ENCODE results near the gene ANGEL2. TPM values are rescaled to one million over a fixed set of nuclear protein-coding genes. Genes with fewer than 3 reads are reported as not detected.
"Not testable (repeated sequence)": the region's sequence is repeated elsewhere in the genome, so short reads cannot be mapped to it uniquely, and the experiment has no call there.

ANGEL2 gene
- total RNA-seq, 8 experiments from 2014 or later: 37.3 to 72.6 (median 42.2) TPM

DNA sequence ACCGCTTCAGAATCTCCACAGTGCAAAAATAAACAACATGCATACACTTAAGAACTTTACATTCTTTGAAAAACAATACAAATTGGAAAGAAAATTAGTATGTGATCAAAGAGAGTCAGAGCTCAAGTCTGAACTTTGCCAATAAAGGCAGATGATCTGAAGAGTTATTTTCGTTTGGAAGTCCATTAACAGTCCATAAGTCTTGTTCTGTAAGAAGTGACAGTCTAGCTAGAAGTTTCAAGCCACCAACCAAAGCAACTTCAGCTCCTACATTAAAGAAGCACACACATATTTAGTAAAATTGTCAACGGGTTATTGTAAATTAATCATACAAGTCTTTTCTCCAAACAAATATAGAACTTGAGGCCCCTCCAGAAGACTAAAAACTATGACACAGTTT is 20.7 kb downstream of the ANGEL2 start:
- no peak overlapping the region for H3K27ac ChIP-seq
- H3K4me3 ChIP-seq: no peak overlapping the region
- H3K4me1 ChIP-seq (replicated peaks in 1 of 2): peaks cover 0 to 2% of the 10 kb centered on the region in 2 donors
- ATAC-seq (replicated peaks in 6 of 8): no peak
- in situ Hi-C loops (cut with MboI; ENCODE audit: low pct_unique_long_range_greater_than_20kb in 2 of 9, low sequenced_read_pairs in 9 of 9, unreplicated experiment in 9 of 9): loop anchor here in 4 of 9 experiments (25.0 kb wide), 4 partner anchors 183 to 533 kb away; no protein-coding TSS in a partner anchor
- 41 to 95% (median 87%) methylated on average over 2 to 3 of the region's 3 CpGs for WGBS, 10 experiments

DNA sequence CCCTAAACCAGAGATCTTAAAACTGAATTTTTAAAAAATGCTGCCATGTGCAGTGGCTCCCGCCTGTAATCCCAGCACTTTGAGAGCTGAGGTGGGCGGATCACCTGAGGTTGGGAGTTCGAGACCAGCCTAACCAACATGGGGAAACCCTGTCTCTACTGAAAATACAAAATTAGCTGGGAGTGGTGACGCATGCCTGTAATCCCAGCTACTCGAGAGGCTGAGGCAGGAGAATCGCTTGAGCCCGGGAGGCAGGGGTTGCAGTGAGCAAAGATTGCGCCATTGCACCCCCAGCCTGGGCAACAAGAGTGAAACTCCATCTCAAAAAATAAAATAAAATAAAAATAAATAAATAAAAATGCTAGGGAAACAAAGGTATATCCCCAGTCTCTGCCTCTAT is 21.7 kb downstream of the ANGEL2 start:
- in situ Hi-C loops (cut with MboI; ENCODE audit: low pct_unique_long_range_greater_than_20kb in 2 of 9, low sequenced_read_pairs in 9 of 9, unreplicated experiment in 9 of 9): loop anchor here in 4 of 9 experiments (25.0 kb wide), 4 partner anchors 182 to 532 kb away; no protein-coding TSS in a partner anchor
- 92 to 100% (median 99%) methylated on average over 2 to 8 of the region's 8 CpGs for WGBS, 10 experiments
- not testable (repeated sequence) for H3K4me3 ChIP-seq

DNA sequence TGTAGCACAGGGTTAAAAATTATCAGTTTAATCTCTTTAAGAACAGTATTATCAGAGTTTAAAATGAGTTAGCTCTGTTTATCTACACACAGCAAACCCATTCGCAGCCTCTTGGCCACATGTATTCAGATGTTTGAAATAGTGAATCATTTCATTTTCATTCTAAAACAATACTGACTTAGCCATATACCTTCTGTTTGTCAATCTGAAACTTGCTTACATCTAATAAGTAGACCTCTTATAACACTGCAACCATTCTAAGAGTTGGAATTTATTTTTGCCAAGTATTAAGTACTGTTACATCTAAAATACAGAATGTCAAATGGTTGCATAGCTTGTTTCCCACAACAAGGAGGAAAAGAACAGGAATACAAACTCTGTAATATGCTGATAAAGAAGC is 25.4 kb downstream of the ANGEL2 start:
- WGBS, 10 experiments: 60 to 100% (median 96%) methylated on average over 1 of the region's 1 CpG; no CpG with 5 or more reads in 2 of the 10 experiments
- H3K27ac ChIP-seq: no peak overlapping the region
- in situ Hi-C loops (cut with MboI; ENCODE audit: low pct_unique_long_range_greater_than_20kb in 2 of 9, low sequenced_read_pairs in 9 of 9, unreplicated experiment in 9 of 9): loop anchor here in 4 of 9 experiments (25.0 kb wide), 4 partner anchors 178 to 528 kb away; no protein-coding TSS in a partner anchor
- no peak overlapping the region for H3K4me3 ChIP-seq
- peaks cover under 1 to 6% of the 10 kb centered on the region in 2 donors for H3K4me1 ChIP-seq (replicated peaks in 1 of 2)
- ATAC-seq (replicated peaks in 6 of 8): no peak

More for the DNA sequence above, 21.7 kb downstream of the ANGEL2 start:
- not testable (repeated sequence) for ATAC-seq (replicated peaks in 6 of 8); H3K4me1 ChIP-seq (replicated peaks in 1 of 2); H3K27ac ChIP-seq

DNA sequence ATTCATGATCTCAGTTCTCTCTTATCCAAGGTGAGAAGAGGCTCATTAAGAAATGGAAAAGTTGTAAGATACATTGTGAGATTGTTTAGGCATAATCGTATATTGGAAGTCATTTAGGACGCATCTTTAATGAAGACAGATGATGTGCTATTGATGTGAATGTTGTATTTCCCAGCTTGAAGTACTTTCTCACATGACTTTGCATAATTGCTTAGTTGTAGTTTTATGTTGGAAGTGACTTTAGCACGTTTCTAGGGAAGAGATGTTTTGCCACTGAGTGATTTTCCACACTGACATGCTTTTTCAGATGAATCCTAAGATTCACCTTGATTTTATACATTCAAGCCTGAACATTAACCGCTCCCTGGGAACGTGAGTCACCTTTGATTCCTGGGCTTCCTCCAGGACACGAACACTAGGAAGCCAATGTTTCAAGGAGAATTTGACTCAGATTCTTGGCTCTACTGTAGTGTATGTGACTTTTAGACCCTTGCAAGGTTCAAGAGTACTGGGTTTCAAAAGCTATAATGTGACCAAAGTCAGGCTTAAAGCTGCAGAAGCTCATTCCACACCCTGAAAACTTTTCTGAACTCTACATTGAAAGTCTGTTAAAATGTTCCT is 27.9 kb downstream of the ANGEL2 start:
- no peak overlapping the region for H3K4me3 ChIP-seq
- ATAC-seq (replicated peaks in 6 of 8): no peak
- H3K4me1 ChIP-seq (replicated peaks in 1 of 2): peaks cover 0 to 6% of the 10 kb centered on the region in 2 donors
- no peak overlapping the region for H3K27ac ChIP-seq
- in situ Hi-C loops (cut with MboI; ENCODE audit: low pct_unique_long_range_greater_than_20kb in 2 of 9, low sequenced_read_pairs in 9 of 9, unreplicated experiment in 9 of 9): loop anchor here in 4 of 9 experiments (25.0 kb wide), 4 partner anchors 176 to 526 kb away; no protein-coding TSS in a partner anchor
- WGBS, 10 experiments: 27 to 100% (median 63%) methylated on average over 3 to 6 of the region's 6 CpGs

DNA sequence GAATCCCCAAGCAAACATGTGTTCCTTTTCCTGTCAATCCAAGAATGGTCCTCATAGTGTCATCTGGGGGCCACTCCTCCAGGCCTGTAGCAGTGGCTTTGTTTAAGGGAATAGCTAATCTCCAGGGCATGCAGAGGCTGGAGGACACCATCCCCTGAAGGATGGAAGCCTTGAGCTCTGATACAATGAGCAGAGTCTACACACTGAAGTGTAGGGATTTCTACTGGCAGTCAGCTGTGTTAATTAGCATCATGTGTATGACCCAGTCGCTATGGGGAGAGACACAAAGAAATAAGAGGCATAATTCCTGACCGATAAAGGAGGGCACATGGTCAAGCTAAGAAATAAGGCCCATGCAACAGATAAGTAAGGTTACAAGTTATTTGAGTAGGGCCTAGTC is 29.1 kb downstream of the ANGEL2 start:
- Histone ChIP-seq H3K4me1 (replicated peaks in 1 of 2) (peaks cover 0 to 8% of the 10 kb centered on the region in 2 donors), H3K4me3 (no peak overlapping the region), H3K27ac (no peak overlapping the region)
- in situ Hi-C loops (cut with MboI; ENCODE audit: low pct_unique_long_range_greater_than_20kb in 2 of 9, low sequenced_read_pairs in 9 of 9, unreplicated experiment in 9 of 9): loop anchor here in 4 of 9 experiments (25.0 kb wide), 4 partner anchors 174 to 524 kb away; no protein-coding TSS in a partner anchor
- 0 to 100% (median 91%) methylated on average over 1 to 2 of the region's 2 CpGs; no CpG with 5 or more reads in 2 of the 10 experiments for WGBS, 10 experiments
- peak in 4 of 8 experiments; percentile 16 to 52 (median 32) for ATAC-seq (replicated peaks in 6 of 8)

DNA sequence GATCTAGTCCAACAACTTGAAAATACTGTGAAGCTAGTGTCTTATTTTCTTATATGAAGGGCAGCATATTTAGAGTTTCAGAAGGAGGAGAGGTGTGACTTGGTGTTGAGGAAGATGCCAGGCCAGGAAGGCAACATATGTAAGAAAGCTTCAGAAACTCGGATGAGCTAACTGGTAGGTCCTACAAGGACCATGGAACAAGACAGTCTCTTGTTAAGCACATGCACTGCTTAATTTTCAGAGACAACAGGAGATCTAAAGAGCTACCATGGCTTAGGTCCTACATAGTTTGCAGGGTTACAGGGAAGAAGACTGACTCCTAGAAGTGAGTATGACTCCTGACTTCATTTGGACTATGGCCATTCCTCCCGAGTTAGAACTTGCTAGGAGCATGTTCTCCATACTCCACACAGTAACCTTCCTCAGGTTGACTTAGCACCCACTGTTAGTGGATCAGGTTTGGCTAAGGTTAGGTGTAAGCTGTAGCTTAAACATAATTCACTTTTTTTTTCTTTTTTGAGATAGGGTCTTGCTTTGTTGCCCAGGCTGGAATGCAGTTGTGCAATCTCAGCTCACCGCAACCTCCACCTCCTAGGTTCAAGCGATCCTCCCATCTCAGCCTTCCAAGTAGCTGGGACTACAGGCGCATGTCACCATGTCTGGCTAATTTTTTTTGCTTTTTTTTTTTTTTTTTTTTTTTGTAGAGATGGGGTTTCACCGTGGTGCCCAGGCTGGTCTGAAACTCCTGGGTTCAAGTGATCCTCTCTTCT is 31.0 kb downstream of the ANGEL2 start:
- in situ Hi-C loops (cut with MboI; ENCODE audit: low pct_unique_long_range_greater_than_20kb in 2 of 9, low sequenced_read_pairs in 9 of 9, unreplicated experiment in 9 of 9): loop anchor here in 4 of 9 experiments (25.0 kb wide), 4 partner anchors 172 to 522 kb away; no protein-coding TSS in a partner anchor
- no peak overlapping the region for H3K27ac ChIP-seq
- 20 to 100% (median 95%) methylated on average over 1 to 6 of the region's 6 CpGs for WGBS, 10 experiments
- no peak for ATAC-seq (replicated peaks in 6 of 8)
- H3K4me1 ChIP-seq (replicated peaks in 1 of 2): peaks cover 0 to 11% of the 10 kb centered on the region in 2 donors
- no peak overlapping the region for H3K4me3 ChIP-seq

DNA sequence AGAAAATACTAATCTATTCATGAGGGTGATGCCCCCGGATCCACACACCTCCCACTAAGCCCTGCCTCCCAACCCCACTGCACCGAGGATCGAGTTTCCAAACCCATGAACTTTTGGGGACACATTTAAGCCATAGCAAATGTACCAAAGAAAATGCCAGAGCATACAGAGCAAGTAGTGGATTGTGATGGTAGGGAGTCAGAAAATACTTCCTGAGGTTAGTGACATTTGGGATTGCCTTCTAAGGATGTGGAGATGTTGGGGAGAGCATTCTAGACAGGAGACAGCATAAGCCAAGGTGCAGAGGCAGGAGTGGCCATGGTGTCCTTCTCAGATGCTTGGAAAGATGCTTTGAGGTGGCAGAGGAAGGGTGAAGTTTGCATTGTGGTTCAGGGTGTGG is 32.2 kb downstream of the ANGEL2 start:
- in situ Hi-C loops (cut with MboI; ENCODE audit: low pct_unique_long_range_greater_than_20kb in 2 of 9, low sequenced_read_pairs in 9 of 9, unreplicated experiment in 9 of 9): loop anchor here in 4 of 9 experiments (25.0 kb wide), 4 partner anchors 171 to 521 kb away; no protein-coding TSS in a partner anchor
- H3K27ac ChIP-seq: no peak overlapping the region
- WGBS, 10 experiments: 73 to 100% (median 80%) methylated on average over 1 to 3 of the region's 3 CpGs; no CpG with 5 or more reads in 7 of the 10 experiments
- no peak overlapping the region for H3K4me3 ChIP-seq
- peaks cover 0 to 11% of the 10 kb centered on the region in 2 donors for H3K4me1 ChIP-seq (replicated peaks in 1 of 2)
- ATAC-seq (replicated peaks in 6 of 8): no peak

DNA sequence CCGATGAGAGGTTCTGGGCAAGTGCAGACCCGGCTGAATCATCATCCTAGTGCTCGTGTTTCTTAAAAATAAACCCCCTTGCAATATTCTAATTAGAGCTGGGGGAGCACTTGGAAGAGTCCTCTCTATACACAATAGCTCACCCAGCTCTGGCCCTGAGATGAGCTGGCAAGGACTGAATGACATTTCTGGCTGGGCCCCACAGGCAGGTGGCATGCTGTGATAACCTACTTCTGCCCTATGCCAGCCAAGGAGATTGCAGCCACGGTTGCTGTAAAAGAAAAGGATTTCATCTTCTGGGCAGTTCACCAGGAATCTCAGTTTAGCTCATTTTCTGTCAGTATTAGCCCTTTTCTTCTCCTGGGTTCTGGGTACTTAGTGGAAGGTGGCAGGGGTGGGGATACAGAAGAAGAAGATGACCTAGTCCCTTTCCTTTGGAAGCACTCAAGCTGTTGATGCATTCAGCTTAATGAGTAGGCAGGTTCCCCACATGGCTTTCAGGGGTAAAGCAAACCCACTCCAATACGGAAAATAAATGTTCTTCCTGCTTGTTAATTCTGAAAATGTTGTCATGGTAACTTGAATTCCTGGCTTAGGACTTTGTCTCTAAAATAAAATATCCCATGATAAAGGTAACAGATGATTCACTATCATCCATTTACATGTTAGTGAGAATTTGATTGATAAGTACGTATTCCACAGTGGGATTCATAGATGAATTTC is 33.1 kb downstream of the ANGEL2 start:
- WGBS, 10 experiments: 24 to 93% (median 57%) methylated on average over 1 to 6 of the region's 6 CpGs; no CpG with 5 or more reads in 1 of the 10 experiments
- Histone ChIP-seq H3K27ac (no peak overlapping the region), H3K4me1 (replicated peaks in 1 of 2) (peaks cover 0 to 11% of the 10 kb centered on the region in 2 donors), H3K4me3 (no peak overlapping the region)
- in situ Hi-C loops (cut with MboI; ENCODE audit: low pct_unique_long_range_greater_than_20kb in 2 of 9, low sequenced_read_pairs in 9 of 9, unreplicated experiment in 9 of 9): loop anchor here in 4 of 9 experiments (25.0 kb wide), 4 partner anchors 170 to 520 kb away; no protein-coding TSS in a partner anchor
- ATAC-seq (replicated peaks in 6 of 8): peak in 2 of 8 experiments; percentile 9 to 32

DNA sequence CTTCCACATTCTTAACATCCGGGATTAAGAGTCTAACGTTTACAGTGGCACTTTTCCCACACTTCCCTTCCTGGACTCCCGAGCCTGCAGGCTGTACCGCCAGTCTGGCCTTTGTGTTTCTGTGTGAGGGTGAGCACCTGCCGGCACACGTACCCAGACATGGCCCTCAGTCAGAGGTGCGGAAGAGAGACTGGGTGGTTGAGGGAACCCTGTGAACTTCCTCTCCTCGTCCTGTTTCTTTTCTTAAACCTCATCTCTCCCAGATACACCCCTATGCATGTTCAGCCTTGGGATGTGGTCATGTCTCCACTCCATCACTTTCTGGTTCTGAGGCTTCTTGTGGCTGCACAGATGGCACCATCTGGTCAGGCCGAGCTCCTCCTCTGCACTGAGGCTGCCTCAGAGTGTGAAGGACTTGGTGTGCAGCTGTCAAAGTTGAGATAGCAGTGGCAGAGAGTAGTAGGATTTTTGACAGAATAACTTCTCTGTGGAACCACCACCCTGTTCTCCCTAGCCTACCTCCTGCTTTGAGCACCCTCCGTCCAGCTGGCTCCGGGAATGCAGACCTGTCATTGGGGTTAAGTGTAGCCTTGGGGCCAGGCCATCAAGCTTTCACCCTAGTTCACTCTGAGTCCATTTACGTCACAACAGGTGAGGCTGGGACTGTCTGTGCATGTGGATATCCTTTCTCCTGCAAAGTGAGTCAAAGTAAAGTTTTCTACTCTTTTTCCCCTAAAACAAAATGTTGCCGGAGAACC is 33.9 kb downstream of the ANGEL2 start:
- 25 to 100% (median 84%) methylated on average over 1 to 12 of the region's 13 CpGs; no CpG with 5 or more reads in 1 of the 10 experiments for WGBS, 10 experiments
- no peak overlapping the region for H3K4me3 ChIP-seq
- no peak overlapping the region for H3K27ac ChIP-seq
- in situ Hi-C loops (cut with MboI; ENCODE audit: low pct_unique_long_range_greater_than_20kb in 2 of 9, low sequenced_read_pairs in 9 of 9, unreplicated experiment in 9 of 9): loop anchor here in 4 of 9 experiments (25.0 kb wide), 4 partner anchors 169 to 519 kb away; no protein-coding TSS in a partner anchor
- peak in 2 of 8 experiments; percentile 13 to 18 for ATAC-seq (replicated peaks in 6 of 8)
- peaks cover 0 to 16% of the 10 kb centered on the region in 2 donors for H3K4me1 ChIP-seq (replicated peaks in 1 of 2)

DNA sequence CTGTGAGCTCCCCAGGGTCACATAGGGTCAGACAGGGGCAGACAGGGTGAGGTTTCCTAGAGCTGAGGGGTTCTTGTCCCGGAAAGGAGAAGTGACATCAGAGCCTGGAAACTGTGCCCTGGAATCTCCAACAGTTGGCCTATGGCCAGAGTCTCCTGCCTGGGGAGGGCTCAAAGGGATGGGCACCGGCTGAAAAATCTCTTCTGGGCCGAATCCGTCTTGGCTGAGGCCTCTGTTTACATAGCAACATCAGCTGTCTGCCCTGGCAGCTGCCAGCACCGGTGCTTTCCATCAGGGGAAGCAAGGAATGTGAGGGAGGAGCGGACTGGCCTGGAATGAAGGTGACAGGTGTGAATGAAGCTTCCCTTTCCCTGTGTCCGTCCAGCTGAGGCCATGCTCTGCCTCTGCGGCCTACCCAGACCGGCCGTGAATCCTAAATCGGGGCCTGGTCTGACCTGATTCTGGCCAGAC is 34.6 kb downstream of the ANGEL2 start:
- no peak overlapping the region for H3K27ac ChIP-seq
- H3K4me3 ChIP-seq: no peak overlapping the region
- H3K4me1 ChIP-seq (replicated peaks in 1 of 2): peaks cover 0 to 10% of the 10 kb centered on the region in 2 donors
- peak in 5 of 8 experiments; percentile 16 to 85 (median 28) for ATAC-seq (replicated peaks in 6 of 8)
- WGBS, 10 experiments: 78 to 93% (median 88%) methylated on average over 4 to 11 of the region's 11 CpGs; no CpG with 5 or more reads in 4 of the 10 experiments
- in situ Hi-C loops (cut with MboI; ENCODE audit: low pct_unique_long_range_greater_than_20kb in 2 of 9, low sequenced_read_pairs in 9 of 9, unreplicated experiment in 9 of 9): loop anchor here in 4 of 9 experiments (25.0 kb wide), 4 partner anchors 169 to 519 kb away; no protein-coding TSS in a partner anchor

DNA sequence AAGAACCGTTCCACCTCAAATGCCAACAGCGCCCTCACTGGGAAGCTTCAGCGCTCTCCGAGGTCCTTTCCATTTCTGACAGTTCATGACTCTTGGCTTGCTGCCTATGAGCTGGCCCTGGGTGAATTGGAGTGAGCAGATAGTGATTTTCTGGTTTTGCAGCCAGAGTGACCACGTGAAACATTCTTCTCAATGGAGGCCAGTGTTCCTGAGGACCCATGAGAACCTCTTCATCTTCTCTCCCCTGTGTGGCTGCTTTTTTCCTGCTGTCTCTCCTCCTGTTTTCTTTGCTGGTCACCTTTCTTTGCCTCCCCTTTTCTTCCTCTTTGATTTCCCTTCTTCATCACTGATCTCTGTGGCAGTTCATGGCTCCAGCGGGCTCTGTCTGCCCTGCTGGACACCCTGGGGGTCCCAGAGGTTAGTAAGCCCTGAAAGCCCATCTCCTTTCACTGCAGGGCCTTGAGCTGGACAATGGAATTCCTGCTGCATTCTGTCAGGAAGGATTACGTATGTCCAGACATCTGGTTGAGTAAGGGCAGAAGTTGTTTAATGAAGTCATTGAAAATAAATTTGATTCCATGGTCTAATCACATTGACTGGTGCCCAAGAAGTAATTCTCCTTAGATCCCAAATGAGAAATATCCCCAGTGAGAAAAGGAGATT is 35.4 kb downstream of the ANGEL2 start:
- no peak overlapping the region for H3K4me3 ChIP-seq
- in situ Hi-C loops (cut with MboI; ENCODE audit: low pct_unique_long_range_greater_than_20kb in 2 of 9, low sequenced_read_pairs in 9 of 9, unreplicated experiment in 9 of 9): loop anchor here in 4 of 9 experiments (25.0 kb wide), 4 partner anchors 168 to 518 kb away; no protein-coding TSS in a partner anchor
- 0 to 100% (median 70%) methylated on average over 1 to 7 of the region's 7 CpGs for WGBS, 10 experiments
- H3K4me1 ChIP-seq (replicated peaks in 1 of 2): peaks cover 7 to 10% of the 10 kb centered on the region in 2 donors
- peak in 1 of 8 experiments; percentile 10 for ATAC-seq (replicated peaks in 6 of 8)
- no peak overlapping the region for H3K27ac ChIP-seq
